ENCODE measurements around the gene TMEM205.
"Not testable (repeated sequence)": the region's sequence is repeated elsewhere in the genome, so short reads cannot be mapped to it uniquely, and the experiment has no call there.

TMEM205 gene

DNA sequence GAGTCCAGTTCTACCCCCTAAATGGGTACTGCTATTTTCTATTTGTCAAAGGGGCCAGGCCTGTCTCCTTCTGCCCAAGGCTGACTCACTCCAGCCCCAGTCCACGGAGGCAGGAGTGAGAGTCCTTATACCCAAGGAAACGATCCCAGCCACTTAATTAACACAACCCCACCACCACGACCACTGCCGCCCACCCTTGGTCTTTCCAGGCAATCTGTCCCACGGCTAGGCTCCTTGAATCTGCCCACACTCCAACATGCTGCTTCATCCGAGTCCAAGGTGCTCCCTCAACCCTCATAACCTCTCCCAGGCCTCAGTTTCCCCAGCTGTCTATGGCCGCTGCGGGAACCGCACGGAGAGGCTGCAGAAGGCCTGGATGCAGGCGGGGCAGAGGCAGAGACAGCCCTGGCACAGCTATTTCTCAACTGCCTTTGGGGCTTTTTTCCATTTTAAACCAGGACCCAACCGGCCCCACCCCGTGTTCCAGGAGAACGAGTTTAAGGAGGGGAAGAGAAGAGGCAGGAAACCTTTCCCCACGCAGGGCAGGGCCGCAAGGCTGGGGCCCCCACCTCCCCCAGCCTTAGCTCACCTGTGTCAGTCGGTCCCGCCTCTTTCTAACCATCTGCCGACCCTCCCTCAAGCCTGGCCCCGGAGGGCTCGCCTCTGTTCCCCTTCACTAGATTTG is 7.4 kb downstream of the TMEM205 start:
- no peak for DNase-seq

DNA sequence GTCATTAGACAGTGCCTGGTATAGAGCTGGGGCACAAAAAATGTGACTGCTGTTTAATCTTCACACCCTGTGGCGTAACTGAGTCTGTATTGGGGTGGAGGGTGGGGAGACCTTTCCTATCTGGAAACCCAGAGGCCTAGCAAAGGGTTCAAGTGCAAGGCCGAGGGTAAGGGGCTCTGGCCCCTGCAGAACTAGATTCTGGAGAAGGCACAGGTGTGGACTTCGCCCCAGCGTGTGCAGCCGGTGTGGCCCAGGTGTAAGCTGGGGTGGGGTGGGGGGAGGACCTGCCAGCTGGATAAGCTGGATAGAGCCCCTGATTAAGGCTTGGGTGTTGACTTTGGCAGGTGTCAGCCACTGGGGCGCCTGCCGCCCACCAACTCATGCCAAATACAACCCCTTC is 7.9 kb downstream of the TMEM205 start:
- DNase-seq = no peak

DNA sequence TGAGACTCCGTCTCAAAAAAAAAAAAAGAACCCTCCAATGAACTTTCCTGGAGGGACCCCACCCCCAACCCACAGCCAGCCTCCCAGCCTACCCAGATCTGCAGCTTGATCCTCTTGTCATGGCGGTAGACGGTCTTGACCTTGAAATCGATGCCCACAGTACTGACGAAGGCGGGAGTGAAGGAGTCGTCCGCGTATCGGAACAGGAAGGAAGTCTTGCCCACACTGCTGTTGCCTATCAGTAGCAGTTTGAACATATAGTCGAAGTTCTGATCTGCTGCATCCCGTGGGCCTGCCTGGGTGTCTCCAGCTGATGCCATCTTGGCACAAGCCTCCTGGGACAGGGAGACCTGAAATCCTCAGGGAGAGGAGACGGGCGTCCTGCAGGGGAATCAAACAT is 9.0 kb downstream of the TMEM205 start:
- no peak for DNase-seq

DNA sequence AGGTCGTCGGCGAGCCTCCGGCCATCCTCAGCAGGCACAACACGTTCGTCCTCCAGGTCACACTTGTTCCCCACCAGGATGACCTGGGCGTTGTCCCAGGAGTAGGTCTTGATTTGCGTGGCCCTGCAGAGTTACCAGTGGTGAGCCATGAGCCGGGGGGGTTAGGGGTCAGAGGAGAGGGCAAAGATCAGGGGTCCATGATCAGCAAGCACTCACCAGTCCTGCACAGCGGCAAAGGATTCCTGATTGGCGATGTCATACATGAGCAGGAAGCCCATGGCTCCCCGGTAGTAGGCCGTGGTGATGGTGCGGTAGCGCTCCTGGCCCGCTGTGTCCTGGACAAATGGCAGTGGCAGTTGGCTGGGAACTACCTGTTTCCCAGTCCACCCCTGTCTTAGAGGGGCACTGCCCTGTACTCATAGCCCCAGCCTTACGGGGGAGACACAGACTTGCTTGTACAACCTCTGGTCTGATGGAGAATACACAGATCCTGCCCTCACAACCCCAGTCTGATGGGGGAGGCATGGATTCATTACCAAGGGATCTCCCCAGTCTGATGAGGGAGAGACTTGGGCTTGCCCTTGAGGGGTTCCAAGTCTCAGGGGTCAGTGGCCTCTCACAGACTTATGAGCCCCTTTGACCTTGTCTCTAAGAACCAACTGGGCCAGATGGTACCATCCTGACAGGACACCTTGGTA is 10.5 kb downstream of the TMEM205 start:
- no peak for DNase-seq

DNA sequence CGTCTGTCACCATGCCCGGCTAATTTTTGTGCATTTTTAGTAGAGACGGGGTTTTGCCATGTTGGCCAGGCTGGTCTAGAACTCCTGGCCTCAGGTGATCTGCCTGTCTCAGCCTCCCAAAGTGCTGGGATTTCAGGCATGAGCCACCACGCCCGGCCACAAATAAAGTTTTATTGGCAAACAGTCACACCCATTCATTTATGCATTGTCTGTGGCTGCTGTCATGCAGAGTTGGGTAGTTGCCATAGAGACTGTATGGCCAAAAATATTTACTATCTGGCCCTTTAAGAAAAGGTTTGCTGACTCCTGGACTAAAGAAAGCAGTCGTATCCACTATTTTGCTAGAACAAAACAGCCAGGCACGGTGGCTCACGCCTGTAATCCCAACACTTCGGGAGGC is 12.2 kb downstream of the TMEM205 start:
- peak; percentile 32 for DNase-seq

DNA sequence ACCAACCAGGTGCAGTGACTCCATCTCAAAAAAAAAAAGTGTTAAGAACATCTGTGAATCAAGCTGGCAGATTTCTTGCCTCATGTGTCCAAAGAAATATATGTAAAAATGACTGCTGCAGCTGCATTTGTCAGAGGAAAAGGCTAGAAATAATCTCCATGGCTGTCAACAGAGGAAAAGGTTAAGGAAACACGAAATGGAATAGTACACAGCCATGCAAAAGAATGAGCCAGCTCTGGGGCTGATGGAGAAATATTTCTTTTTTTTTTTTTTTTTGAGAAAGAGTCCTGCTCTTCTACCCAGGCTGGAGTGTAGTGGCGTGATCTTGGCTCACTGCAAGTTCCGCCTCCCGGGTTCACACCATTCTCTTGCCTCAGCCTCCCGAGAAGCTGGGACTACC is 13.2 kb downstream of the TMEM205 start:
- DNase-seq = no peak

DNA sequence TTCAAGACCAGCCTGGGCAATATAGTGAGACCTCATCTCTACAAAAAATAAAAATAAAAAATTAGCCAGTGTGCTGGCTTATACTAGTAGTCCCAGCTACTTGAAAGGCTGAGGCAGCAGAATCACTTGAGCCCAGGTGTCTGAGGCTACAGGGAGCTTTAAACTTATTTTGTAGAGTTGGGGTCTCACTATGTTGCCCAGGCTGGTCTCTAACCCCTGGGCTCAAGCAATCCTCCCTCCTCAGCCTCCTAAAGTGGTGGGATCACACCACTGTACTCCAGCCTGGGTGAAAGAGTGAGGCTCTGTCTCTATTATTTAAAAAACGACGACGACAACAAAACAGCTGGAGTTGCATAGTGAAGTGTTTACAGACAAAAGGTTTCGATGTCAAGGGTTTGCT is 14.6 kb downstream of the TMEM205 start:
- no peak for DNase-seq

DNA sequence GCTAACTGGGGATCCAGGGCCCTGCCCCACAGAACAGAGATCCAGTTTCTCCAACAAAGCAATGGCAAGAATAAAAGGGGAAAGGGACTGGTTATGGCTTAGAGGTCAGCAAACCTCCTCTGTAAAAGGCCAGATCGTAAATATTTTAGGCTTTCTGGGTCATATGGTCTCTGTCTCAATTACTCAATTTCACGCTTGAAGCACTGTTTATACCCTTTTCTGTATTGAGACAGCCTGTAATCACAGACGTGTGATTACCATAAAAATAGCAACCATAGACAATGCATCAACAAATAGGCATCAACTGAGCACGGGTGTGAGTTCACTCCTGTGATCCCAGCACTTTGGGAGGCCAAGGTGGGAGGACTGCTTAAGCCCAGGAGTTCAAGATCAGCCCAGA is 15.9 kb downstream of the TMEM205 start:
- DNase-seq = no peak

DNA sequence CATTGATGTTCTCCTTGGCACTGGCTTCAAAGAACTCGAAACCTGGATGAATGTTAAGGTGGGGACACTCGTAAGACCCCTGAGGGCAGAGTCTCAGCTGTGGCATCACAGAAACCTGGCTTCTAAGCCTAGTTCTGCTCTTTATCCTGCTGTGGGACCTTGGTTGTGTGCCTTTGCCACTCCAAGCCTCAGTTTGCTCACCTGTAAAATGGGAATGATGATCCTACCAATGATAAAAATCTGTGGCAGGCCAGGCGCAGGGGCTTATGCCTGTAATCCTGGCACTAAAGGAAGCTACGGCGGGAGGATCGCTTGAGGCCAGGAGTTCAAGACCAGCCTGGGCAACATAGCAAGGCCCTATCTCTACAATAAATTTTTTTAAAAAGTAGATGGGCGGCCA is 20.5 kb downstream of the TMEM205 start:
- DNase-seq = no peak

DNA sequence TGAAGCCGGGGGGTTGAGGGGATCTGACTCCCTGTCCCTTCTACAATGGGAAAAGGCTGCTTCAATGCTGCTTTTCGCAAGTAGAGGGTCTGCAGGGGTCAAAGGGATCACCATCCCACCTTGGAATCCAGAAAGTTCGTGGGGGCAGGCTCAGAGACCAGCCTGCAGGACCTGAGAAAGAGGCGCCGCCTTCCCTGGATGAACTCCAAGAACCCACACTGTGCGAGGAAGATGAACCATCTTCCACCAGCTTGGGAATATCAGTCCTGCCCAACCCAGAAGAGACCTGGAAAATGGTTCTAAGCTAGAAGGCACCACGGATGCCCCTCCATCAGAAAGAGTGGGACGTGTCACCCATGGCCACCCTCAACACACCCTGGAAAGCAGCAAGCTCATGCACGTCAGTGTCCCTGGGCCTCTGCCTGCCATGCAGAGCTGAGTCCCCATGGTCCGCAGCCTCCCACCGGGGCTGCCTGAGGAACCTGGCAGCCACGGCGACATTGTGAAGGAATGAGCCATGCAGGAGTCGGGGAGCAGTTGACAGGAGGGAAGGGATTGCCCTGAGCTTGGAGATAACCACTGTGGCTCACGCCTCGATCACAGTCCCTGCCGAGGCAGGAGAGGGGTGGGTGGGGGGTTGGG is 21.2 kb downstream of the TMEM205 start:
- DNase-seq = no peak

DNA sequence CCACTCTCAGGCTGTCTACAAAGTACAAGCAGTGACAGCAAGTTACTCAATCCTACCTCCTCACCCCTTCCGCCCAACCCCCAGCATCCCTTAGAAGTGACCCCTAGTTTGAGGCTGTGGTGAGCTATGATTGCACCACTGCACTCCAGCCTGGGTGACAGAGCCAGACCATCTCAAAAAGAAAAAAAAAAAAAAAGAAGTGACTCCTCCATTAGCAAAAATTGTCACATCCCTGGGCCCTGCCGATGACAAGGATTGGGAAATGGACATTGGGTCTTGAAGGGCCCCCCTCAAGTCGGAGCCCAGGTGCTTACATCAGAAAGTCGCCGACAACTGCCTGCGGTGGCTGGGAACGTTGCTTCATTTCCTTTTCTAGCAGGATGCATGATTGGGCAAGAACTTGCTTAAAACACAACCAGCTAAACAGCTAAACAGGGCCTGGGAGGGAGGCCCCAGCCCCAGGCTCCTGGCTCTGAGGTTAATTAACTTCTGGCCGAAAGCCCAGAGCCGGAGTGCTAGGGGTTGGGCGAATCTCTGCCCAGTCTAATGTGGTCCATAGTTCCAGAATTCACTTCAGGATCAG is 21.9 kb downstream of the TMEM205 start:
- peak; percentile 91 for DNase-seq

DNA sequence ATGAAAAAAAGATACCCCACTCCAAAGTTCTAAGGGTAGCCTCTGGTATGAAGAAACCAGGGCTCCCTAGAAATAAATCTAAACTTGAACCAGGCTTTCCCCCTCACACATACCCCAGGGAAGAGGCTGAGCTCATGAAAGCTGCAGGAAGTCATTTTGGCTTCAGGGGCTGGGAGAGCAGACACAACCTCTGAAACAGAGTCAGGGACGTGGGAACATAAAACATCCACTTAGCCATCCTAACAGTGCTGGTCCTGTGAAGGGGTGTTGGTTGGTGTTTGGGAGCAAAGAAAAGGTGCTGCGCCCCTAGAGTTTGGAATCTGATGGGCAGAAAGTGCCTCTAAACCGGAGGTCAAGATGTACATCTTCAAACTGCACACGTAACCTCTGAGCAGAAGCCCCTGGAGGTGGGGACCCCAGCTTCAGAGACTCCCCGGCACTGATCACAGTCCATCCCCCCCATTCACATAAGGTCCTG is 22.4 kb downstream of the TMEM205 start:
- DNase-seq = no peak

DNA sequence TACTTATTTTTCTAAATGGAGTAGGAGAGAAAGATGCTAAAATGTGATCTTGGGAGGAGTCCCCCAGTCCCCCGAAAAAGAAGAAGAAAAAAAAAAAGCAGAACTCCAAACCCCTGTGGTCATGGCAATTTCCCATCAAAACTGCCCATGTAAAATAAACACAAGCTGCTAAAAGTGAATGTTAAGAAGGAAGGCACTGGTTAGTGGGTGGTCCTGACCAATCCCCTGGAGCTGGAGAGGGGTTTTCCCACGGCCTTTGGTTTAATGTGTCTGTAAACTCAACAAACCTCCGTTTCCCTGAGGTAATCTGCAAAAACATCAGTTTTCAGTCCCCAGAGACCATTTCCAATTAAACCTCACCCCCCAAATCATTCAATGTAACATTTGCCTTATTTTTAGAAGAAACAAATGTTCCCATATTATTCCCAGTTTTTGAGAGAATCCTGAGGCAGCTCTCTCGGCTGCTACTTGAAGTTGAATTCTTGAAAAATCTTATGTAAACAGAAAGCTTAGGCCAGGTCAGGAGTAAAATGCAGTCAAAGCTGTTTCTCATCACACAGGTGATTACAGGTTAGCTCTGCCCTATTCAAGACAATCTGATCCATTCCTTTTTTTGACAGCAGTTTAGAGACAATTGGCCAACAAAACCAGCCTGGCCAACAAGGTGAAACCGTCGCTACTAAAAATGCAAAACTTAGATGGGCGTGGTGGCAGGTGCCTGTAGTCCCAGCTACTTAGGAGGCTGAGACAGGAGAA is 23.6 kb downstream of the TMEM205 start:
- no peak for DNase-seq

DNA sequence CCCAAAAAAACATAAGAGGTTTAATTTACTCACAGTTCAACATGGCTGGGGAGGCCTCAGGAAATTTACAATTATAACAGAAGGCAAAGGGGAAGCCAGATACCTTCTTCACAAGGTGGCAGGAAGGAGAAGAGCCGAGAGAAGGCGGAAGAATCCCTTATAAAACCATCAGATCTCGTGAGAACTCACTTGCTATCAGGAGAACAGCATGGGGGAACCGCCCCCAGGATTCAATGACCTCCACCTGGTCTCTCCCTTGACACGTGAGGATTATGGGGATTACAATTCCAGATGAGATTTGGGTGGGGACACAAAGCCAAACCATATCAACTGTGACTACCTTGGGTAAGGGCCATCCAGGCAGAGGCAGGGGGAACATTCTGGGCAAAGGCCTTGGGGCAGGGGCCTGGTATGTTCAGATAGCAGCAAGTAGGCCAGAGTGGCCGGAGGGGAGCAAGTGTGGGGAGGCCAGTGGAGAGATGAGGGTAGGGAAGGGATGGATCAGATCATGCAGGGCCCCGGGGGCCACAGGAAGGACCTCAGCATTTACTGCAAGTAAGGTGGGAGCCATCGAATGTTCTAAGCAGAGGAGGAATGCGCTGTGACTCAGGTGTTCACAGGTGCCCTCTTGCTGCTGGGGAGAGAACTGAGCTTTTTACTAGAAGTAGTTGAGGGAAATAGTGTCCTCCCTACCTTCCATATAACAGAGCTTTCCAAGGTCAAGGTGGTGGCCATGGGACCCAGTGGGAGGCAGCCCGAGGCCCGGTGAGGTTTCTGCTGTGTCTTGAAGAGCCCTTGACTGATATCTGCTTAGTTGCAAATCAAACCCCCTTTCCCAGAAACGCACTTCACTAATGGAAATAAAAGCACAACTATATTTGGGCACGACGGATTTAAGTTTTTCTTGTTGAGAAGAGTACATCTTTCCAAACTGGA is 24.6 kb downstream of the TMEM205 start:
- no peak for DNase-seq

DNA sequence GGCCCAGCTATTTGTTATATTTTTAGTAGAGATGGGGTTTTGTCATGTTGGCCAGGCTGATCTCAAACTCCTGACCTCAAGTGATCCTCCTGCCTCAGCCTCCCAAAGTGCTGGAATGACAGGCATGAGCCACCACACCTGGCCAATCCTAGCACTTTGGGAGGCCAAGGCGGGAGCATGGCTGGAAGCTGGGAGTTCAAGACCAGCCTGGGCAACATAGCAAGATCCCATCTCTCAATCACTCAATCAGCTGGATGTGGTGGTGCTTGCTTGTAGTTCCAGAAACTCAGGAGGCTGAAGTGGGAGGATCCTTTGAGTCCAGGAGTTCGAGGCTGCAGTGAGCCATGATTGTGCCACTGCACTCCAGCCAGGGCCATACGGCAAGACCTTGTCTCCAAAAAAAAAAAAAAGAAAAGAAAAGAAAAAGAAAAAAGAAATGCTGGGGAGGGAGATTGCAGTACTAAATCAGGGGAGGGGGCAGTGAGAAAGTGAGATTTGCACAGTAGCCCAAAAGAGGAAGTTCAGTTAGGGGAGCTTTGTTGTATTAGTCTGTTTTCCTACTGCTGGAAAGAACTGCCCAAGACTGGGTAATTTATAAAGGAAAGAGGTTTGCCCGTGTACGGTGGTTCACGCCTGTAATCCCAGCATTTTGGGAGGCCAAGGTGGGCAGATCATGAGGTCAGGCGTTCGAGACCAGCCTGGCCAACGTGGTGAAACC is 25.6 kb downstream of the TMEM205 start:
- not testable (repeated sequence) for DNase-seq

DNA sequence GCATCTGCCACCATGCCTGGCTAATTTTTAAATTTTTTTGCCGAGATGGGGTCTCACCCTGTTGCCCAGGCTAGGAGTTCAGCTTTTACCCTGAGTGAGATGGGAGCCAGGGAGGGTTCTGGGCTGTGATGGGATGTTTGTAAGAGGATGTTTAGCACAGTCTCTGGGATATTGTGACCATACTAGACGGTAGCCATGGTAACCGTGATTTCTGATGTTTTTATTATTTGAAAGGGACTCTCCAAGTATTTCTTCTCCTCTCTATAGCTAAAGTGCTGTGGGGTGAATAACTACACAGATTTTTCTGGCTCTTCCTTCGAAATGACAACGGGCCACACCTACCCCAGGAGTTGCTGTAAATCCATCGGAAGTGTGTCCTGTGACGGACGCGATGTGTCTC is 39.7 kb downstream of the TMEM205 start:
- no peak for DNase-seq

DNA sequence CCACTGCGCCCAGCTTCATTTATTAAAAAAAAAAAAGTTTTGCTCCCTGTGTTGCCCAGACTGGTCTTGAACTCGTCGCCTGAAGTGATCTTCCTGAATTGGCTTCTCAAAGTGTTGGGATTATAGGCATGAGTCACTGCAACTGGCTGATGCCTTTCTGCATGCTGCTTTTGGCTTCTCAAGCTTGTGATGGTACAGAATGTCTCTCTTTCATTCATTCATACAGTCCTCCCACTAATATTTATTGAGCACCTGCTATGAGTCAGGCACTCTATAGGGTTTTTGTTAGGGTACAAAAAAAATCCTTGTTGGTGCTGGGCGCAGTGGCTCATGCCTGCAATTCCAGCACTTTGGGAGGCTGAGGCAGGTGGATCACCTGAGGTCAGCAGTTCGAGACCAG is 41.1 kb downstream of the TMEM205 start:
- DNase-seq = no peak

DNA sequence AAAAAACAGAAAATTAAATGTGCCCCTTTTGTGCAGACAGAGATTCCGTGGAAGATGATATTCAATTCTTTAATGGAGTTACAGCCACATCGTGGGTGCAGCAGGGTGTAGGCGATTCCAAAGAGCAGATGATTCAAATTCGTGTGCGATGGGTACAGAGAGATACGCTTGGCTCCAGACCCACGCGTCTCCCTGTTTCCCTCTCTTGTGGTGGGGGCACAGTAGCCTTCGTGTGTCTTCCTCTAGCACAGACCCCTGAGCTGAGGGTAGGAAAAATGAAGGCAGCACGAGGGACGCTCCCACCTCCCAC is 45.3 kb downstream of the TMEM205 start:
- DNase-seq = no peak

DNA sequence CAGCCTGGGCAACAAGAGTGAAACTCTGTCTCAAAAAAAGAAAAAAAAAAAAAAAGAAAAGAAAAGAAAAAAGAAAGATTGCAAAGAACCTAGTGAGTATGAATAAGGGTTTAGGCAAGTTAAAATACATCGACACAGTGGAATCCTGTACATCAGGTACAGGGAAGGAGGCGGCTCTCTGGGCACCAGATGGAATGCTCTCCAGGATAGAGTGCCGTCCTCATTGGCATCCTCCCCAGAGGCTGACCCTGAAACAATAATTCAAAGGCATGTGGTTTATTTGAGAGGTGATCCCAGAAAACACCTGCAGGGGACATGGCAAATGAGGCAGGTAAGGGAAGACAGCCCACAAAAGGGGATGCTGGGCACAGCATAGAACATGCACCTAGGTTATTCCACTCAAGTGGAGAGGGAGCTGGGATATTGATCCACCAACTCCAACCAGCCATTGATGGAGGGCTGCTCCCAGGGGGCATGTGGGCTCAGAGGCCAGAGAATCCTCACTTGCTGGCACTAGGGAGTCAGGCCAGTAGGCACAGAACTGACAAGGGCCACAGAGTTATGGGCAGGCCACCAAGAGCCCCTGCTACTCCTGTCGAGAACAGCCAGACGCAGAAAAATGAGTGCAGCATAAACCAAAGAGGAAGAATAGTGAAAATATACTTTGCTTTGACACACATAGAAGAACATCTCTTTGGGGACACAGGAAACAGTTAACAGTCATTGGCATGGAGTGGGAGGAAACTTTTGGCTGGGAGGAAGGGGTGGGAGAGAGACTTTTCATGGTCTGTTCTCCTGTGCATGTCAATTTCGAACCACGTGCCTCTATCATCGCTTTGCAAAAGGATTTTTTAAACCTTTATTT is 45.9 kb downstream of the TMEM205 start:
- DNase-seq = no peak

DNA sequence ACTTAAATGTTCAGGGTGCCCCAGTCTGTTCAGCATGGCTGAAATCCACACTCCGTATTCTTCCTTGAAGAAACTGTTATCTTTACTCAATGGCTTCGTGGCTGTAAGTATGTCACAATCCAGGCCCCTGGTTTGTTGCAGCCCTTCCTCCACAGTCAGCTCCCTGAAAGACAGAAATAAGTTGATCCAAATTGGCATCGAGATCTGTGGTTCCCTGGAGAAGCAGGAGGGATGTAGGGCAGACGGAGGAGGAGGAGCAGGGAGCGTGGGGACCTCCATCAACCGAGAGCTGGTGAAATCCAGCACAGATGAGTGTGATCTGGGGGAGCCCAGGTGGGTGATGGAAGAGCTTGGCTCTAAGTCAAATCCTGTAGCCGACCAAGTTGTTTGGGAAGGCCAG is 49.8 kb downstream of the TMEM205 start:
- no peak for DNase-seq
